GM21529 (cell line): ENCODE measurements around the gene SUFU.
A peak's percentile ranks its signal among the peaks of the same experiment; 100 is the strongest.

ENCODE experiments used
- ATAC-seq: cut with Tn5 transposase; IDR thresholded peaks from one replicate; pipeline ENCODE4 v1.9.1; 2021; ENCODE audit not compliant: unreplicated experiment

The SUFU gene

GRCh38 chr10:102546606-102547320 lies 43.0 kb downstream of the SUFU start:
- no peak for ATAC-seq

- ATAC-seq, result no peak
Measured at GRCh38 chr10:102549549-102549948, 45.8 kb downstream of the SUFU start.

GRCh38 chr10:102550636-102551210 lies 47.0 kb downstream of the SUFU start:
- no peak for ATAC-seq

- ATAC-seq, result no peak
Measured at GRCh38 chr10:102552533-102552932, 48.8 kb downstream of the SUFU start.

- no peak for ATAC-seq
Measured at GRCh38 chr10:102553771-102554170, 50.0 kb downstream of the SUFU start.

- ATAC-seq, result no peak
Measured at GRCh38 chr10:102554531-102554930, 50.8 kb downstream of the SUFU start.

- ATAC-seq, result no peak
Measured at GRCh38 chr10:102555781-102556328, 52.1 kb downstream of the SUFU start.

- no peak for ATAC-seq
Measured at GRCh38 chr10:102557569-102557968, 53.8 kb downstream of the SUFU start.

GRCh38 chr10:102559764-102560163 lies 56.0 kb downstream of the SUFU start:
- ATAC-seq, result no peak

- peak; percentile 67 for ATAC-seq
Measured at GRCh38 chr10:102564209-102564834, 60.5 kb downstream of the SUFU start.

- no peak for ATAC-seq
Measured at GRCh38 chr10:102565793-102566192, 62.0 kb downstream of the SUFU start.

GRCh38 chr10:102578782-102579181 lies 75.0 kb downstream of the SUFU start:
- no peak for ATAC-seq

- no peak for ATAC-seq
Measured at GRCh38 chr10:102579328-102579727, 75.6 kb downstream of the SUFU start.

- no peak for ATAC-seq
Measured at GRCh38 chr10:102580230-102580629, 76.5 kb downstream of the SUFU start.

GRCh38 chr10:102581401-102581800 lies 77.6 kb downstream of the SUFU start:
- no peak for ATAC-seq

- no peak for ATAC-seq
Measured at GRCh38 chr10:102581981-102582580, 78.3 kb downstream of the SUFU start.

- ATAC-seq, result peak; percentile 70
Measured at GRCh38 chr10:102583435-102584417, 80.0 kb downstream of the SUFU start.

GRCh38 chr10:102585026-102585425 lies 81.3 kb downstream of the SUFU start:
- ATAC-seq, result no peak

GRCh38 chr10:102586858-102587257 lies 83.1 kb downstream of the SUFU start:
- ATAC-seq, result no peak

- ATAC-seq, result no peak
Measured at GRCh38 chr10:102588875-102589274, 85.1 kb downstream of the SUFU start.
